A673 (cell line): ENCODE results near the gene BPIFA1.

Experiments
- CTCF ChIP-seq: fragments of 300-800, 200-600 bp; sonication (generic); conservative IDR thresholded peaks from 2 replicates; pipeline ENCODE4 v1.5.1; 2017; ENCODE audit warnings: low read depth, mild to moderate bottlenecking, antibody characterized with exemption, low read length, moderate library complexity, mixed read lengths
- EZH2 ChIP-seq: fragments of 200-600 bp; sonication (generic); IDR thresholded peaks from 2 replicates; pipeline ENCODE4 v1.6.1; 2017; ENCODE audit warnings: borderline replicate concordance, low read depth, mild to moderate bottlenecking, mixed read lengths, antibody characterized with exemption, low read length; ENCODE audit not compliant: poor library complexity, severe bottlenecking

GRCh38 chr20:33290852-33291251, 55.1 kb downstream of the BPIFA1 start:
- TF ChIP-seq CTCF (no peak), EZH2 (no peak)
